ENCODE data around the gene BCL2L15. TPM values are rescaled to one million over a fixed set of nuclear protein-coding genes. Genes with fewer than 3 reads are reported as not detected.

BCL2L15 gene
- total RNA-seq, 2 experiments from 2014 or later, result 0.15 to 0.43 TPM

- H3K27ac Mint-ChIP-seq, result peak overlapping the region; percentile 97
- H3K4me1 Mint-ChIP-seq (ENCODE audit: low read depth), result peaks cover 57% of the 10 kb centered on the region
- intact Hi-C loops (cut with micrococcal nuclease), result loop anchor here (2.0 to 10.0 kb wide), 4 partner anchors 769 to 1187 kb away; partner anchors contain the start of genes LRIG2 and SLC16A1
- H3K9me3 Mint-ChIP-seq, result no peaks in the 10 kb centered on the region
- CTCF ChIA-PET, result interaction anchor here (0.6 to 5.1 kb wide), 17 partner anchors 15 to 763 kb away, joined by 3 to 43 read pairs (median 4); partner anchors contain the start of gene HIPK1
- peak overlapping the region; percentile 99 for H3K4me3 Mint-ChIP-seq
- peaks cover 44% of the 10 kb centered on the region for H3K36me3 Mint-ChIP-seq (ENCODE audit: low read depth)
- DNase-seq, result no peak
- no peaks in the 10 kb centered on the region for H3K27me3 Mint-ChIP-seq (ENCODE audit: low read depth)
Measured at GRCh38 chr1:113904293-113904673, 16.9 kb upstream of the BCL2L15 start.

GRCh38 chr1:113903501-113904292 lies 16.3 kb upstream of the BCL2L15 start:
- Mint-ChIP-seq H3K27me3 (ENCODE audit: low read depth) (no peaks in the 10 kb centered on the region), H3K9me3 (no peaks in the 10 kb centered on the region), H3K4me3 (peak overlapping the region; percentile 99), H3K36me3 (ENCODE audit: low read depth) (peaks cover 47% of the 10 kb centered on the region), H3K4me1 (ENCODE audit: low read depth) (peaks cover 62% of the 10 kb centered on the region), H3K27ac (peak overlapping the region; percentile 97)
- intact Hi-C loops (cut with micrococcal nuclease), result loop anchor here (2.0 to 10.0 kb wide), 4 partner anchors 769 to 1187 kb away; partner anchors contain the start of genes LRIG2 and SLC16A1
- CTCF ChIA-PET, result interaction anchor here (0.6 to 5.1 kb wide), 18 partner anchors 11 to 763 kb away, joined by 3 to 43 read pairs (median 4); partner anchors contain the start of gene HIPK1
- no peak for DNase-seq

GRCh38 chr1:113901191-113901590 lies 13.8 kb upstream of the BCL2L15 start:
- intact Hi-C loops (cut with micrococcal nuclease), result loop anchor here (10.0 kb wide), 1 partner anchor 766 kb away; no protein-coding TSS in a partner anchor
- Mint-ChIP-seq H3K36me3 (ENCODE audit: low read depth) (peaks cover 45% of the 10 kb centered on the region), H3K27me3 (ENCODE audit: low read depth) (no peaks in the 10 kb centered on the region), H3K4me1 (ENCODE audit: low read depth) (peaks cover 52% of the 10 kb centered on the region), H3K4me3 (no peak overlapping the region), H3K27ac (no peak overlapping the region), H3K9me3 (no peaks in the 10 kb centered on the region)
- CTCF ChIA-PET, result interaction anchor here (1.0 kb wide), 1 partner anchor 66 kb away, joined by 3 read pairs; no protein-coding TSS in a partner anchor
- DNase-seq, result no peak

GRCh38 chr1:113899111-113899510 lies 11.7 kb upstream of the BCL2L15 start:
- no peaks in the 10 kb centered on the region for H3K27me3 Mint-ChIP-seq (ENCODE audit: low read depth)
- no peak for DNase-seq
- no peaks in the 10 kb centered on the region for H3K9me3 Mint-ChIP-seq
- H3K4me1 Mint-ChIP-seq (ENCODE audit: low read depth), result peaks cover 49% of the 10 kb centered on the region
- intact Hi-C loops (cut with micrococcal nuclease), result no loop called here
- H3K27ac Mint-ChIP-seq, result no peak overlapping the region
- CTCF ChIA-PET, result interaction anchor here (0.7 kb wide), 1 partner anchor 38 kb away, joined by 4 read pairs; no protein-coding TSS in a partner anchor
- no peak overlapping the region for H3K4me3 Mint-ChIP-seq
- H3K36me3 Mint-ChIP-seq (ENCODE audit: low read depth), result peaks cover 55% of the 10 kb centered on the region

GRCh38 chr1:113898241-113898814 lies 10.9 kb upstream of the BCL2L15 start:
- Mint-ChIP-seq H3K9me3 (no peaks in the 10 kb centered on the region), H3K4me3 (no peak overlapping the region), H3K27me3 (ENCODE audit: low read depth) (no peaks in the 10 kb centered on the region), H3K4me1 (ENCODE audit: low read depth) (peaks cover 47% of the 10 kb centered on the region), H3K27ac (peak overlapping the region; percentile 64), H3K36me3 (ENCODE audit: low read depth) (peaks cover 53% of the 10 kb centered on the region)
- CTCF ChIA-PET, result no interaction called here
- DNase-seq, result no peak
- intact Hi-C loops (cut with micrococcal nuclease), result no loop called here

- Mint-ChIP-seq H3K27me3 (ENCODE audit: low read depth) (no peaks in the 10 kb centered on the region), H3K4me1 (ENCODE audit: low read depth) (peaks cover 24% of the 10 kb centered on the region), H3K27ac (no peak overlapping the region), H3K9me3 (no peaks in the 10 kb centered on the region), H3K4me3 (no peak overlapping the region), H3K36me3 (ENCODE audit: low read depth) (peaks cover 36% of the 10 kb centered on the region)
- CTCF ChIA-PET, result interaction anchor here (0.6 to 1.6 kb wide), 2 partner anchors 10 to 20 kb away, joined by 4 read pairs; no protein-coding TSS in a partner anchor
- intact Hi-C loops (cut with micrococcal nuclease), result no loop called here
- DNase-seq, result no peak
Measured at GRCh38 chr1:113895961-113896360, 8.6 kb upstream of the BCL2L15 start.

- CTCF ChIA-PET, result interaction anchor here (0.6 to 1.6 kb wide), 2 partner anchors 9 to 19 kb away, joined by 4 read pairs; no protein-coding TSS in a partner anchor
- intact Hi-C loops (cut with micrococcal nuclease), result no loop called here
- H3K36me3 Mint-ChIP-seq (ENCODE audit: low read depth), result peaks cover 31% of the 10 kb centered on the region
- no peak overlapping the region for H3K4me3 Mint-ChIP-seq
- no peak overlapping the region for H3K27ac Mint-ChIP-seq
- no peaks in the 10 kb centered on the region for H3K9me3 Mint-ChIP-seq
- no peaks in the 10 kb centered on the region for H3K27me3 Mint-ChIP-seq (ENCODE audit: low read depth)
- DNase-seq, result no peak
- peaks cover 26% of the 10 kb centered on the region for H3K4me1 Mint-ChIP-seq (ENCODE audit: low read depth)
Measured at GRCh38 chr1:113895098-113895497, 7.7 kb upstream of the BCL2L15 start.

GRCh38 chr1:113893267-113893666 lies 5.9 kb upstream of the BCL2L15 start:
- peaks cover 17% of the 10 kb centered on the region for H3K36me3 Mint-ChIP-seq (ENCODE audit: low read depth)
- no peak overlapping the region for H3K4me3 Mint-ChIP-seq
- CTCF ChIA-PET, result interaction anchor here (0.6 to 1.3 kb wide), 4 partner anchors 10 to 134 kb away, joined by 3 to 4 read pairs (median 3); partner anchors contain the start of gene PHTF1
- no peak for DNase-seq
- H3K27me3 Mint-ChIP-seq (ENCODE audit: low read depth), result no peaks in the 10 kb centered on the region
- intact Hi-C loops (cut with micrococcal nuclease), result no loop called here
- no peak overlapping the region for H3K27ac Mint-ChIP-seq
- H3K9me3 Mint-ChIP-seq, result no peaks in the 10 kb centered on the region
- H3K4me1 Mint-ChIP-seq (ENCODE audit: low read depth), result peaks cover 8% of the 10 kb centered on the region

GRCh38 chr1:113891631-113892220 lies 4.3 kb upstream of the BCL2L15 start:
- intact Hi-C loops (cut with micrococcal nuclease), result no loop called here
- CTCF ChIA-PET, result interaction anchor here (1.0 to 1.3 kb wide), 2 partner anchors 11 to 56 kb away, joined by 3 read pairs; no protein-coding TSS in a partner anchor
- H3K4me1 Mint-ChIP-seq (ENCODE audit: low read depth), result peaks cover 13% of the 10 kb centered on the region
- H3K27ac Mint-ChIP-seq, result no peak overlapping the region
- H3K36me3 Mint-ChIP-seq (ENCODE audit: low read depth), result peaks cover 14% of the 10 kb centered on the region
- H3K27me3 Mint-ChIP-seq (ENCODE audit: low read depth), result no peaks in the 10 kb centered on the region
- no peaks in the 10 kb centered on the region for H3K9me3 Mint-ChIP-seq
- DNase-seq, result no peak
- no peak overlapping the region for H3K4me3 Mint-ChIP-seq

GRCh38 chr1:113890816-113891215 lies 3.4 kb upstream of the BCL2L15 start:
- no peak overlapping the region for H3K4me3 Mint-ChIP-seq
- CTCF ChIA-PET, result no interaction called here

GRCh38 chr1:113886417-113887401 lies 672 bp downstream of the BCL2L15 start:
- CTCF ChIA-PET, result interaction anchor here (0.6 to 0.7 kb wide), 3 partner anchors 9 to 891 kb away, joined by 3 to 4 read pairs (median 3); no protein-coding TSS in a partner anchor
- no peaks in the 10 kb centered on the region for H3K9me3 Mint-ChIP-seq
- no peak overlapping the region for H3K27ac Mint-ChIP-seq
- H3K4me1 Mint-ChIP-seq (ENCODE audit: low read depth), result peaks cover 23% of the 10 kb centered on the region
- DNase-seq, result no peak
- H3K27me3 Mint-ChIP-seq (ENCODE audit: low read depth), result no peaks in the 10 kb centered on the region
- no peak overlapping the region for H3K4me3 Mint-ChIP-seq
- no peaks in the 10 kb centered on the region for H3K36me3 Mint-ChIP-seq (ENCODE audit: low read depth)
- intact Hi-C loops (cut with micrococcal nuclease), result no loop called here

More at GRCh38 chr1:113890816-113891215, 3.4 kb upstream of the BCL2L15 start:
- intact Hi-C loops (cut with micrococcal nuclease), result no loop called here
- no peaks in the 10 kb centered on the region for H3K9me3 Mint-ChIP-seq
- H3K36me3 Mint-ChIP-seq (ENCODE audit: low read depth), result peaks cover 9% of the 10 kb centered on the region
- peaks cover 19% of the 10 kb centered on the region for H3K4me1 Mint-ChIP-seq (ENCODE audit: low read depth)
- no peak overlapping the region for H3K27ac Mint-ChIP-seq
- H3K27me3 Mint-ChIP-seq (ENCODE audit: low read depth), result no peaks in the 10 kb centered on the region
- no peak for DNase-seq
